GM18951 (cell line): ENCODE results near the gene PPID.
"Not testable (repeated sequence)": the region's sequence is repeated elsewhere in the genome, so short reads cannot be mapped to it uniquely, and the experiment has no call there.

Source experiments
- POLR2A ChIP-seq: IDR thresholded peaks from 4 replicates; pipeline ENCODE4 v1.6.1; 2011; ENCODE audit warnings: mild to moderate bottlenecking; ENCODE audit not compliant: insufficient read length, insufficient read depth; ENCODE audit errors: extremely low read depth
- in situ Hi-C: fragments of 300-500 bp; cut with MboI; formaldehyde crosslinking; loops from one replicate; pipeline ENCODE4 v1.12.0; 2022; ENCODE audit warnings: low sequenced_read_pairs, mixed read lengths, inconsistent platforms; ENCODE audit not compliant: unreplicated experiment

Gene PPID

DNA sequence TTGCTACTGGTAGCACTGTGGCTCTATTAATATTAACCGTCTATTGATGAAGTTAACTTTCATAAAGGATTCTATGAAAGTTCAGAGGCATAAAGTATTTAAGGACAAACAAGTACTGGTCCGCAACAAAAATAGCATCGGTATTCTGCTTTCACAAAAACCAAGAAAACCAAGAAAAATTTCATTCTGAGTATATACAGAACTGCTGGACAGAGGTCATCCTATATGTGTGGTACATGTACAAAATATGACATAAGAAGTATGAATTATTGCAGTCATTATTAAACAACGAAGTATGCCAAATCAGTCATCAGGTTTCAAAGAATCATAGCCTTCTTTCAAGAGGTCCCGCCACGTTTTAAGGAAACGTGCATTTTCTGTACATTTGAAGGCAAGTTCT lies 53.9 kb downstream of the PPID start:
- in situ Hi-C loops, result no loop called here
- no peak for TF ChIP-seq POLR2A

DNA sequence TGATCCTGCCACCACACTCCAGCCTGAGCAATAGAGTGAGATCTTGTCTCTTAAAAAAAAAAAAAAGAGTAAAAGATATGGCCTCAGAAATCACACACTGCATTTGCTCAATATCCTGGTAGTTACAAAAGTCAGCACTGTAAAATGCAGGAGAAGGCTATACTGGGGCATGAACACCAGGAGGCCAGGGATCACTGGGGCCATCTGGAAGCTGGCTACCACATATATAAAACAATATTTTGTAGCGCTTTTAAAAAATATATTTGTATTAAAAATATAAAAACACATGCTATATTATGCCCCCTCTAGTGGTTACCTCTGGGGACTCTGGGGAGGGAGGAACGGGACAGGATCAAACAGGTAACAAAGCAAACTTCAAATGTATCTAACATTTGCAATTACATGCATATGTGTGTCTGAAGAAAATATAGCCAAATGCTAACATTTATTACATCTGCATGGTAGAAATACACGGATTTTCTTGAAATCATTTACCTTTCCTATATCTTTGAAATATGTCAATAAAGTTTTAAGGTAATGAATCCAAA lies 55.5 kb downstream of the PPID start:
- TF ChIP-seq POLR2A, result no peak

DNA sequence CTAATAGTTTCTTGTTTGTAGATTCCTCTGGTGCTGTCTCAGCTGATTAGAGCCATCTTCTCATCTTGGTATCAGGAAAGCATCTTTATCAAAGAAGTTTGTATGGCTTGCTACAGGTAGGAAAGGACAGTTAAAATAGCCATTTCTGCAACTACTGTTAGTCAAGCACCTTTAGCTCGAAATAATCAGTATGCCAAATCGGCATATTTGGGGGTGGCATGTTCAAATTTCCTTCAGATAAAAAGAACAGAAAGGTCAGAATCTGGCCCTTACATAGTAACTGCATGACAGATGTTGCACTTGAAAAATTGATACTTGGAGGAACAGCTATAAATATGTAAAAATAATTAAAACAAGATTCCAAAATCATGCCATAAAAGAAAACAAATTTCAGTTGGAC lies 56.3 kb downstream of the PPID start:
- TF ChIP-seq POLR2A, result no peak
- in situ Hi-C loops, result no loop called here

More for the DNA sequence above, 55.5 kb downstream of the PPID start:
- in situ Hi-C loops, result no loop called here

DNA sequence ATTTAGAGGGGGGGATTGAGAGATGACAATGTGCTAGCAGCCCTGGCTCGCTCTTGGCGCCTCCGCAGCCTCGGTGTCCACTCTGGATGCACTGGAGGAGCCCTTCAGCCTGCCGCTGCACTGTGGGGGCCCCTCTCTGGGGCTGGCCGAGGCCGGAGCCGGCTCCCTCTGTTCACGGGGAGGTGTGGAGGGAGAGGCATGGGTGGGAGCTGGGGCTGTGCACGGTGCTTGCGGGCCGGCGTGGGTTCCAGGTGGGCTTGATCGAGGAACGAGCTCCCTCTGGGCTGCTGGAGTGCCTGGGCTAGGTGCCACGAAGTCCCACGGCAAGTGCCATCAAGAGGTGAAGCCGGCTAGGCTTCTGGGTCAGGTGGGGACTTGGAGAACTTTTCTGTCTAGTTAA lies 58.4 kb downstream of the PPID start:
- in situ Hi-C loops, result no loop called here
- TF ChIP-seq POLR2A, result no peak

DNA sequence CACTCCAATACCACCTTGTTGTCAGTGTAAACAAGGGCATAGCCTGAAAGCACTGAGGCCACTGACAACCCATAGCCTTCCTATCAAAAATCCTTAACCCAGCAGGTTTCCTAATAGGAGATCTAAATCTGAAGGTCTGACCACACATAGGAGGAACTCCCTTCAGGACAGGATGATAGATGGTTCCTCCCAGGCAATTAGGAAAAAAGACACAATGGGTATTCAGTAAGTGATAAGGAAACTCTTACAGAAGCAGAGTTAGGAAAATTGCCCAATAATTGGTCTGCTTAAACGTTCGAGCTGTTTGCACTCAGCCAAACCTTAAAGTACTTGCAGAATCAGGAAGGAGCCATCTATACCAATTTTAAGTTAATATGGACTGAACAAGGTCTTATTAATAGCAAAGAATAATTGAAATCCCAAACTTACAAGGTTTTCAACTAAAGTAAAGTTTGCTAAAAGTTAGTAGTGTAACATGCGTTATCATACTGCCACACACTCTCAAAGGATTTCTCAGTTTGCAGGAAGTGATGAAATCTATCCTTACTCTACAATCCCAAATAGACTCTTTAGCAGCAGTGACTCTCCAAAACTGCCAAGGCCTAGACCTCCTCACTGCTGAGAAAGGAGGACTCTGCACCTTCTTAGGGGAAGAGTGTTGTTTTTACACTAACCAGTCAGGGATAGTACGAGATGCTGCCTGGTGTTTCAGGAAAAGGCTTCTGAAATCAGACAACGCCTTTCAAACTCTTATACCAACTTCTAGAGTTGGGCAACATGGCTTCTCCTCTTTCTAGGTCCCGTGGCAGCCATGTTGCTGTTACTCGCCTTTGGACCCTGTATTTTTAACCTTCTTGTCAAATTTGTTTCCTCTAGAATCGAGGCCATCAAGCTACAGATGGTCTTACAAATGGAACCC lies 59.2 kb downstream of the PPID start:
- in situ Hi-C loops, result not testable (repeated sequence)

DNA sequence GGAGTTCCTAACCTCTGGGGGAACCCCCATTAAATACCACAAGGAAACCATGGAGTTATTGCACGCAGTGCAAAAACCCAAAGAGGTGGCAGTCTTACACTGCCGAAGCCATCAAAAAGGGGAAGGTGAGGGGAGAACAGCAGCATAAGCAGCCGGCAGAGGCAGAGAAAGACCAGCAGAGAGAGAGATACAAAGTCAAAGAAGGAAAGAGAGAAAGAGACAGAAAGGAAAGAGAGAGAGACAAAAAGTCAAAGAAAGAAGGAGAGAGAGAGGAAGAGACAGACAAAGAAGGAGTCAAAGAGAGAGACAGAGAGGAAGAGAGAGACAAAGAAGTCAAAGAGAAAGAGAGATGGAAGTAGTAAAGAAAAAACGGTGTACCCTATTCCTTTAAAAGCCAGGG lies 59.9 kb downstream of the PPID start:
- in situ Hi-C loops, result not testable (repeated sequence)
